Occipital lobe (tissue), 2 donors: ENCODE results near the gene LOXHD1. TPM values are rescaled to one million over a fixed set of nuclear protein-coding genes. Genes with fewer than 3 reads are reported as not detected.

Experiments
- DNase-seq: peaks from one replicate; lab custom pipeline; 2025; lab: John Stamatoyannopoulos, UW
- total RNA-seq: library from RNA; depleted of rRNA; stranded (reverse); fragments of >200 nt; gene quantifications from one replicate; pipeline ENCODE4 v1.2.3, GENCODE V29; 2014

Gene LOXHD1
- total RNA-seq, 1 donor from 2014 or later = 0.16 TPM

DNA sequence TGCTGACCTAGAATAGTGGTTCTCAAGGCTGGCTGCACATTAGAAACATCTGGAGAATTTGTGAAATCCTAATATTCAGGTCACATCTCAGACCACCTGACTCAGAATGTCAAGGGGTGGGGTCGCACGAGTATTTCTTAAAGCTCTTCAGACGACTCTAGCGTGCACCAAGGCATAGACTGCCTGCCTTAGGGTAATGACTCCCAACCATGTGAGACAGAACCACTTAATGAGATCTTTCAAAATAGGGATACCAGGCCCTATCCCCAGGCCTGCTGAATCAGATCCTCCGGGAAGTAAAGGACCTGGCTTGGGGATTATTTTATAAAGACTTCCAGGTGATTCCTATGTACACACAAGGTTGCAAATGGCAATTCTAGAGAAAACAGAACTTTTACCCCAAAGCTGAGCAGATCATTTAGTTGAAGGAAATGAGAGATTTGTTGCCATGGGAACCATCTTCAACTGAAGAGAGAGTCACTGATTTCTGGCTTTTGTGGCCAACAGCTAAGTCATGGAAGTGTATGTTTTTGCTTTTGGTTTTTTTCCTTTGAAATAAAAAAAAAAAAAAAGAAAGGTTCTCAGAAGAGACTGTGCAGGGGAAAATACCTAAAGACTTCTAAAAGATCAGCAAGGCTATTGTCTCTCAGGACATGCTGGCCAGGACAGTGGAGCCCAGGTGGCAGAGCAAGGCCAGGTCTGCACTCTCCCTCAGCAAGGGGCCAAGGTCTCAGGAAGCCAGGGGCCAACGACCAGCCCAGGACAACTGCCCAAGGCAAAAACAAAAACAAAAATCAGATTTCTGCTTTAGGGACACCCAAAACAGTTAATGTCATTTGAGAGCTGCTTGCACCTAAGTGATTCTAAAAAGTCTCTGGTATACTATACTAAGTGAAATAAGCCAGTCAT, 15.3 kb upstream of the LOXHD1 start:
- DNase-seq = no peak

- DNase-seq = no peak
Observed at GRCh38 chr18:46668694-46669093, 11.7 kb upstream of the LOXHD1 start.

- DNase-seq = no peak
Observed at GRCh38 chr18:46668135-46668534, 11.1 kb upstream of the LOXHD1 start.

GRCh38 chr18:46663539-46663938, 6.5 kb upstream of the LOXHD1 start:
- no peak for DNase-seq

DNA sequence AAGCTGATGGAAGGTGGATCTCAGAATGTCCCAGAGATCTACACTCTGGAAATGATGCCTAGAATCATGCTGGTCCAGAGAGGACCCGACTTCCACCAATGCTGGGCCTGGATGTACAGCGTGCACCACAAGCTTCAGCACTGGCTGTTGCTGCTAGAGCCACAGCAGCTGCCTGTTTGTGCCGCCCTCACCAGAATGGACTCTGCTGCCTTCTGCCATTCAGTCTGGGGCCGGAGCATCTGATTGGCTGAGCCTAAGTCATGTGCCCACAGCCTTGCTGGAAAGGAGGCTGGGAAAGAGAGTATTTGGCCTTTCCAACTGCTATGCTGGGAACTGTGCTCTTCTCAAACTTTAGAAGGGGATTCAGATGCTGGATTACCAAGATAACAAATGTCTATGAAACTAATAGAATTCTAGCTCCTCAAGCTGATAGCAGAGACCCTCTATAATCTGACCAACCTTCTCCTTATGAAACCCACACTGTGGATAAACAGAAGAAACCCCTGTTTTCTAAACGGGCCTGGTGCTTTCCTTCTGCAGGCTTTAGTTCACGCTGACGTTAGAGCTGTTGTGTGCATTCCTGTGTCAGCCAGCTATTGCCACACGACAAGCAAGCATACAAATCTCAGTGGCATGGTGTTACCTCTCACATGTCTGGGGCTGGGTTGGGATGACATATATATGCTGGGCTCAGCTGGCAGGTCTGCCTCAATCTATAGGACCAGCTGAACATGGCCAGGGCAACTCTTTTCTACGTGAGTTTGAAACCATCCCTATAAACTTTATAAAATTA, 4.1 kb upstream of the LOXHD1 start:
- DNase-seq = peak; percentile 80

DNA sequence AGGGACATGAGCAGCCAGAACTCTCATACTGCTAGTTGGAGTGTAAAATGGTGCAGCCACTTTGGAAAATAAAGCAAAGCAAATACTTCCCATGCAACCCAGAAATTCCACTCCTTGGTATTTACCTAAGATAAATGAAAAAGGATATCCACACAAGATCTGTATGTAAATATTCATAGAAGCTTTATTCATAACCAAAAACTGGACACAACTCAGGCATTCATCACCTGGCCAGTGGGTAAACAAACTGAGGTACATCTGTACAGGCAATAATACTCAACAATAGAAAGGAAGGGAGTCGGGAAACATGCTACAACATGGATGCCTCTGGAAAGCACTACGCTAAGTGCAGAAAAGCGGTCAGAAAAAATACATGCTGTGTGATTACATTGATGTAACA, 2.5 kb upstream of the LOXHD1 start:
- no peak for DNase-seq

DNA sequence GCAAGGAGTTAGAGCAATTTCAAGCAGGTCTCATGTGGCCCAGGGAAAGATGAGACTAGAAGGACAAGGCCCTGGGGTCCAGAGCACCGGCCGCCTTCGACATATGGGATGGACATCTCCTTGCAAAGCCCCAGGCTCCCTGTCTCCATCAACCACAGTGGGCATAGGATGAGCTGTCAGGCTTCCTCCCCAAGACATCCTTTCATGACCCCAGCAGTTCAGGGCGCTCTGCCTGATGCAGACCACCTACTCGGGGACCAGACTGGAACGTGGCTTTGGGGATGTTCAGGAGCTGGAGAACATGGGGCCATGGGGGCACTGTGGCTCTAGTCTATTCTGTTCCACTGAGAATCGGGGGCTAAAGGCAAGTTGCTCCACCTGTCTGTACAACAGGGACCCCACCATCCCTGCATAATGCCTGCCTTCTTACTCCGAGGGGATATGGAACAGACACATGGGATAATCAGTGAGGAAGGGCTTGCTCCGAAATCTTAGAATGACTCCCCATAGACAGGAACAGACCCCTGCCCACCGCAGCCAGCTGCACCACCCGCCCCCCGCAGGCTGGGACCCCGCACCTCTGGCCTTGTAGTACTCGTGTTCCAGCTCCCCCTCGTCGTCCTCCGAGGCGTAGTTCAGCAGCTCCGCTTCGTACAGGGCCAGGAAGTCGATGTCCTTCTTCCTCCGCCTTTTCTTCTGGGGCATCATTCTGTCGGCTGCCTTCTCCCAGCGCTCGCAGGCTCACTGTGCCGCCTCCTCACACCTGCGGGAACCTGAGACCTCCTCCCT, 500 bp downstream of the LOXHD1 start:
- no peak for DNase-seq

GRCh38 chr18:46652372-46652771, 4.6 kb downstream of the LOXHD1 start:
- no peak for DNase-seq

GRCh38 chr18:46650681-46651080, 6.3 kb downstream of the LOXHD1 start:
- DNase-seq = no peak

GRCh38 chr18:46649071-46649862, 7.8 kb downstream of the LOXHD1 start:
- DNase-seq = peak; percentile 15

GRCh38 chr18:46646468-46646867, 10.6 kb downstream of the LOXHD1 start:
- no peak for DNase-seq

DNA sequence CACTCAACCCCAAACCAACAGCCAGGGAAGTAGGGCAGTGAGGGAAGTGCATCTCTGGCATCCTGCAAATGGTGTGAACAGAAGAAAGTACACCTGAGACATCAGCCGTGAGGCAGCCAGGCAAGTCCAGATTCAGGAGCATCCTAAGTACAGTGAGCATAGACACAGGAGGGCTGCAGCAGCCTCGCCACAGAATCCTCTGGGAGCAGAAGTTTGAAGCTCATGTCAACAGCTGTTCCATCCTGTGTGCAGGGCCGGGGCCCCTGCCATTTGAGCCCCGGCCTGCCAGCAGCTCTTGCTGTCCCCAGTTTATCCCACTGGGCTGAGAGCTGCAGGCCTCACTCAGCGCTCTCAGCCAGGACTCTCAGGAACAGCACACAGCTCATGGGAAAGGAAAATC, 14.5 kb downstream of the LOXHD1 start:
- DNase-seq = no peak

- no peak for DNase-seq
Observed at GRCh38 chr18:46641917-46642316, 15.1 kb downstream of the LOXHD1 start.

DNA sequence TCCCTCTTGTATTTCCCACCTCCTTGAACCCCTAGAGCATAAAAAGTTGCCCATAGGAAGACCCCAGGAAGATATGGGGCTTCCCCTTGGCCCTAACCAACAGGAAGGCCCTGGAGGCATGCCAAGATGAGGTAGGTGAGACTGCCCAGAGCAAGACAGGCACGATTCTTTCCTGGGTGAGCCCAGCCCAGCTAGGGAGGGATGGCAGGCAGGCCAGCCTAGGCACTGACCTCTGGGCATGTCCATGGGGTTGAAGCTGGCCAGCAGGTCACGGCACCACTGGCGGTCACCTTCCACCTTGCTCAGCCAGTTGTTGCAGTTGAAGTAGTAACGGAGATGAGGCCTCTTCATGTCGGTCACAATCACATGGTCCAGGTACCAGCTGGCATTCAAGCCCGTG, 17.6 kb downstream of the LOXHD1 start:
- no peak for DNase-seq

DNA sequence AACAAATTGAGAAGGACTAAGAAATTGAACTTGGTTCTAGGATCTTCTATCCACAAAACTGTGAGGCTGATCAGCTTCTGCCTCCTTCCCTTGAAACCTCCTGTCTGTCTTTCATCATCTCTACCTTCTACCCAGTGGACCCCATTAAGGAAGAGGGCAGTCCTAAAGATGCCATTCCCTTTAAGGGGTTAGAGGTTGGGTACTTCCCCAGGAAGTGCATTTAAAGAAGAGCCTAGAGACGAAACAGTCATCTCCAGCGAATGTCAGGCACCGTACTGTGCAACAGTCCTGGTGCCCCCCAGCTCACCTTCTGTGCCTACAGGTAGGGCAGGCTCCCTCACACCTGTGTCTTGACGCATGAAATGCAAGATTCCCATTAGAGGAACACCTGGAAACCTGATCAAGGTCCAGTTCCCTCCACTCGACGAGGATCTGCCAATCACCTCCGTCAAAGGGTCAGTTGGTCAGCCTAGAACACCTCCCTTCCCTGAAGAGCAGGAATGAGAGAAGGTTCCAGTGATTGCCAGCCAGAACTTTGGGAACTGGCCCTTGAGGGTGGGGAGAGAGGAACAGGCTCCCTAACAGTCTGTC, 20.9 kb downstream of the LOXHD1 start:
- no peak for DNase-seq

- peak; percentile 65 for DNase-seq
Observed at GRCh38 chr18:46632401-46633071, 24.5 kb downstream of the LOXHD1 start.

GRCh38 chr18:46630991-46631390, 26.0 kb downstream of the LOXHD1 start:
- DNase-seq = no peak

GRCh38 chr18:46630160-46630559, 26.9 kb downstream of the LOXHD1 start:
- DNase-seq = no peak

DNA sequence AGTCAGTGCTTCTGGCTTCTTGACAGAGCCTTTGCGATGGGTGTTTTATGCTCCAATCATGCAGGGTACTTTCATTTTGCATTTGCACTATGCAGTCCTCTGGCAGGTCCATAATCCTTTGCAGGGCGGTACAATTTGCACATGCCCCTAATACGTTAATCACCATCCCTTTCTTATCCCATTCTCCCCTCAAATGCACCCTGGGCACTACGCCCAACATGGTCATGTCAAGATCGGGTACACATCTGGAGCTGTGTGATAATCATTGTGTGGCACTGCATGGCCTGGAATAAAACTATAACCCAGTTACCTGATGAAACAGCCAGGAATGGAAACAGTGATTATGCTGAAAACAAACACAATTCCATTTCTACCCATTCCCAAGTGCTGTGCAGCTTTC, 27.7 kb downstream of the LOXHD1 start:
- DNase-seq = no peak

- no peak for DNase-seq
Observed at GRCh38 chr18:46628206-46628605, 28.8 kb downstream of the LOXHD1 start.
